PC-9 (cell line): ENCODE data around the gene ZNF652. TPM values are rescaled to one million over a fixed set of nuclear protein-coding genes. Genes with fewer than 3 reads are reported as not detected.

Source experiments
- BruUV-seq: library from RNA; stranded (reverse); fragments of 400-500 nt; replicated peaks from 2 replicates; lab custom pipeline; 2021; lab: Mats Ljungman, UMichigan
- CTCF ChIA-PET: fragments of 300-600 bp; sonication (Branson Sonifier 250); formaldehyde crosslinking; loops from one replicate; lab custom pipeline; 2022; ENCODE audit warnings: antibody characterized with exemption; lab: Charles Lee
- POLR2A ChIA-PET: fragments of 300-600 bp; sonication (Branson Sonifier 250); formaldehyde crosslinking; loops from one replicate; lab custom pipeline; 2022; ENCODE audit warnings: antibody characterized with exemption; ENCODE audit not compliant: unreplicated experiment; lab: Charles Lee
- DNase-seq, 2 experiments: peaks; one replicate each; pipeline versions ENCODE4 v3.0.0 to v3.0.0-alpha.2; 2015 to 2022; ENCODE audit warnings: mixed read lengths in 1 of 2
- H2AFZ ChIP-seq: fragments of 200-600 bp; sonication (generic); 2 replicates; pipeline ENCODE4 v1.8.1; 2017; ENCODE audit warnings: antibody characterized with exemption
- H3F3A ChIP-seq: fragments of 200-600 bp; sonication (generic); 2 replicates; pipeline ENCODE4 v1.8.1; 2017; ENCODE audit warnings: antibody characterized with exemption, mild to moderate bottlenecking, low read depth; ENCODE audit not compliant: insufficient read depth
- H3K27ac ChIP-seq: fragments of 200-600 bp; sonication (generic); 2 replicates; pipeline ENCODE4 v1.6.1; 2016; ENCODE audit warnings: mixed run types
- H3K27me3 ChIP-seq: fragments of 200-600 bp; sonication (generic); 2 replicates; pipeline ENCODE4 v1.6.1; 2016; ENCODE audit warnings: low read depth, mixed run types; ENCODE audit not compliant: insufficient read depth
- H3K36me3 ChIP-seq: fragments of 200-600 bp; sonication (generic); 2 replicates; pipeline ENCODE4 v1.6.1; 2016; ENCODE audit warnings: low read depth, mixed run types
- H3K4me1 ChIP-seq: fragments of 200-600 bp; sonication (generic); replicated peaks from 2 replicates; pipeline ENCODE4 v1.6.1; 2016; ENCODE audit warnings: mixed run types; ENCODE audit not compliant: insufficient read depth
- H3K4me2 ChIP-seq: fragments of 200-600 bp; sonication (generic); 2 replicates; pipeline ENCODE4 v1.6.1; 2017; ENCODE audit warnings: mixed run types
- H3K4me3 ChIP-seq: fragments of 200-600 bp; sonication (generic); 2 replicates; pipeline ENCODE4 v1.6.1; 2016; ENCODE audit warnings: mixed run types
- H3K79me2 ChIP-seq: fragments of 200-600 bp; sonication (generic); 2 replicates; pipeline ENCODE4 v1.6.1; 2017; ENCODE audit warnings: low read depth, mixed run types
- H3K9me2 ChIP-seq: fragments of 200-600 bp; sonication (generic); 2 replicates; pipeline ENCODE4 v1.8.1; 2017; ENCODE audit warnings: mild to moderate bottlenecking; ENCODE audit not compliant: insufficient read depth
- H3K9me3 ChIP-seq: fragments of 200-600 bp; sonication (generic); 2 replicates; pipeline ENCODE4 v1.8.1; 2016; ENCODE audit warnings: low read depth; ENCODE audit not compliant: insufficient read depth
- H4K20me1 ChIP-seq: fragments of 200-600 bp; sonication (generic); 2 replicates; pipeline ENCODE4 v1.8.1; 2017; ENCODE audit not compliant: insufficient read depth
- CTCF ChIP-seq: fragments of 200-600 bp; sonication (generic); conservative IDR thresholded peaks from 2 replicates; pipeline ENCODE4 v1.6.1; 2017; ENCODE audit warnings: mixed run types, antibody characterized with exemption, mild to moderate bottlenecking, moderate library complexity
- EZH2 ChIP-seq: fragments of 200-600 bp; sonication (generic); IDR thresholded peaks from 2 replicates; pipeline ENCODE4 v1.8.0; 2017; ENCODE audit warnings: antibody characterized with exemption, low read depth
- intact Hi-C: fragments of 100-400 bp; cut with micrococcal nuclease; formaldehyde crosslinking; loops from one replicate; pipeline ENCODE4 v1.10.0; 2022; ENCODE audit not compliant: unreplicated experiment
- total RNA-seq: library from RNA; stranded (reverse); gene quantifications from 2 replicates; pipeline ENCODE4 v1.2.3, GENCODE V29; 2021

The ZNF652 gene
- total RNA-seq, 1 experiment from 2014 or later = 49.8 TPM

- H3K4me1 ChIP-seq = no peaks in the 10 kb centered on the region
- CTCF ChIA-PET = no interaction called here
- no peaks in the 10 kb centered on the region for H3K9me3 ChIP-seq
- TF ChIP-seq CTCF = no peak
- TF ChIP-seq EZH2 = no peak
- no peak overlapping the region for H3K27ac ChIP-seq
- H2AFZ ChIP-seq = no peak overlapping the region
- H3F3A ChIP-seq = 0 out of 2 replicates have a peak, but pooled peaks cover 3% of the 10 kb centered on the region
- H3K36me3 ChIP-seq = no peaks in the 10 kb centered on the region
- DNase-seq = no peak
- H3K4me2 ChIP-seq = no peak overlapping the region
- no peaks in the 10 kb centered on the region for H3K27me3 ChIP-seq
- peaks cover 13% of the 10 kb centered on the region; the same call in 1 of the 2 replicates for H4K20me1 ChIP-seq
- no peak overlapping the region for H3K4me3 ChIP-seq
- H3K9me2 ChIP-seq = no peaks in the 10 kb centered on the region
- no TSS peak for BruUV-seq
- intact Hi-C loops = no loop called here
- H3K79me2 ChIP-seq = peaks cover 83% of the 10 kb centered on the region
- POLR2A ChIA-PET = interaction anchor here (0.5 kb wide), 1 partner anchor 11 kb away, joined by 6 read pairs; no protein-coding TSS in a partner anchor
Measured at GRCh38 chr17:49349541-49349940, 12.5 kb downstream of the ZNF652 start.

- ChIA-PET CTCF (interaction anchor here (0.7 kb wide), 1 partner anchor 136 kb away, joined by 4 read pairs; no protein-coding TSS in a partner anchor), POLR2A (no interaction called here)
- Histone ChIP-seq H3K4me1 (no peaks in the 10 kb centered on the region), H3F3A (0 out of 2 replicates have a peak, but pooled peaks cover 3% of the 10 kb centered on the region), H4K20me1 (peaks cover 9% of the 10 kb centered on the region), H3K4me2 (no peak overlapping the region), H3K9me3 (no peaks in the 10 kb centered on the region), H3K9me2 (no peaks in the 10 kb centered on the region), H3K4me3 (no peak overlapping the region), H2AFZ (no peak overlapping the region), H3K79me2 (peaks cover 81% of the 10 kb centered on the region), H3K27ac (no peak overlapping the region), H3K36me3 (peaks cover under 1% of the 10 kb centered on the region; the same call in 1 of the 2 replicates), H3K27me3 (no peaks in the 10 kb centered on the region)
- BruUV-seq = no TSS peak
- TF ChIP-seq EZH2 (no peak), CTCF (no peak)
- DNase-seq = no peak
- intact Hi-C loops = no loop called here
Measured at GRCh38 chr17:49344914-49345313, 17.1 kb downstream of the ZNF652 start.

GRCh38 chr17:49343273-49343672 is 18.8 kb downstream of the ZNF652 start:
- peaks cover 81% of the 10 kb centered on the region for H3K79me2 ChIP-seq
- H3K36me3 ChIP-seq = peaks cover 3% of the 10 kb centered on the region; the same call in 1 of the 2 replicates
- H3K9me3 ChIP-seq = no peaks in the 10 kb centered on the region
- no peak overlapping the region for H3K4me3 ChIP-seq
- intact Hi-C loops = no loop called here
- DNase-seq = no peak
- ChIA-PET CTCF (interaction anchor here (0.7 kb wide), 1 partner anchor 17 kb away, joined by 4 read pairs; no protein-coding TSS in a partner anchor), POLR2A (no interaction called here)
- TF ChIP-seq EZH2 (no peak), CTCF (no peak)
- 0 out of 2 replicates have a peak, but pooled peaks cover 3% of the 10 kb centered on the region for H3F3A ChIP-seq
- H3K27ac ChIP-seq = no peak overlapping the region
- no peaks in the 10 kb centered on the region for H3K9me2 ChIP-seq
- H4K20me1 ChIP-seq = peaks cover 9% of the 10 kb centered on the region
- H3K4me2 ChIP-seq = no peak overlapping the region
- H3K27me3 ChIP-seq = no peaks in the 10 kb centered on the region
- BruUV-seq = no TSS peak
- H3K4me1 ChIP-seq = no peaks in the 10 kb centered on the region
- H2AFZ ChIP-seq = no peak overlapping the region
